Activated CD8-positive, alpha-beta memory T cell treated with anti-CD3 and anti-CD28 coated beads, Interleukin-2, amount 10 ng/mL, durations not matched to agents 7 days and 5 days (primary cell): ENCODE data around the gene OR7G3. TPM values are rescaled to one million over a fixed set of nuclear protein-coding genes. Genes with fewer than 3 reads are reported as not detected.

Experiments used
- total RNA-seq, 2 experiments: library from RNA; stranded (reverse); gene quantifications; one replicate each; pipeline ENCODE4 v1.2.3, GENCODE V29; 2021

Gene OR7G3
- total RNA-seq, 2 experiments from 2014 or later, result not detected

Other genes starting within 250 kb of the OR7G3 start
- under 1 TPM; 0.02 to 0.12 TPM for gene MUC16, start 116.5 kb downstream of the OR7G3 start, total RNA-seq
- gene OR1M1, start 39.9 kb downstream of the OR7G3 start, total RNA-seq, result not detected
- not detected for gene OR7G2, start 19.5 kb downstream of the OR7G3 start, total RNA-seq
- not detected for gene OR7G1, start 11.2 kb downstream of the OR7G3 start, total RNA-seq
- gene ZNF317, start 13.4 kb upstream of the OR7G3 start, total RNA-seq, result 10 to 100 TPM; 36.8 to 44.5 TPM
- not detected for gene OR7D2, start 52.0 kb upstream of the OR7G3 start, total RNA-seq
- gene OR7D4, start 92.6 kb upstream of the OR7G3 start, total RNA-seq, result not detected
- not detected for gene OR7E24, start 124.0 kb upstream of the OR7G3 start, total RNA-seq
- 1 to 10 TPM; 6.7 to 9.0 TPM for gene ZNF699, start 182.9 kb upstream of the OR7G3 start, total RNA-seq
- gene ZNF559, start 197.2 kb upstream of the OR7G3 start, total RNA-seq, result 10 to 100 TPM; 10.9 to 14.9 TPM
- gene ZNF177, start 236.1 kb upstream of the OR7G3 start, total RNA-seq, result 1 to 10 TPM; 1.1 to 1.2 TPM